Measurements from ENCODE around the gene CREBRF. TPM values are rescaled to one million over a fixed set of nuclear protein-coding genes. Genes with fewer than 3 reads are reported as not detected.
"Not testable (repeated sequence)": the region's sequence is repeated elsewhere in the genome, so short reads cannot be mapped to it uniquely, and the experiment has no call there.

The CREBRF gene
- 36.5 TPM for total RNA-seq

GRCh38 chr5:173055983-173056782 is at the start of gene CREBRF:
CREBRF (plus strand) TSS chr5:173056352; CDS start chr5:173080776, 24,424 bp downstream.
- peak; percentile 98 for DNase-seq (ENCODE audit: low spot score)

GRCh38 chr5:173010021-173010420 is 46.1 kb upstream of the CREBRF start:
- DNase-seq (ENCODE audit: low spot score), result no peak

- DNase-seq (ENCODE audit: low spot score), result no peak
Observed at GRCh38 chr5:173010547-173011464, 45.3 kb upstream of the CREBRF start.

- no peak for DNase-seq (ENCODE audit: low spot score)
Observed at GRCh38 chr5:173011566-173011965, 44.6 kb upstream of the CREBRF start.

GRCh38 chr5:173012882-173013281 is 43.3 kb upstream of the CREBRF start:
- peak; percentile 7 for DNase-seq (ENCODE audit: low spot score)

- no peak for DNase-seq (ENCODE audit: low spot score)
Observed at GRCh38 chr5:173014671-173015070, 41.5 kb upstream of the CREBRF start.

- DNase-seq (ENCODE audit: low spot score), result no peak
Observed at GRCh38 chr5:173015192-173015591, 41.0 kb upstream of the CREBRF start.

GRCh38 chr5:173015598-173016455 is 40.3 kb upstream of the CREBRF start:
- DNase-seq (ENCODE audit: low spot score), result peak; percentile 26

GRCh38 chr5:173016598-173017046 is 39.5 kb upstream of the CREBRF start:
- DNase-seq (ENCODE audit: low spot score), result peak; percentile 3

GRCh38 chr5:173017087-173017486 is 39.1 kb upstream of the CREBRF start:
- DNase-seq (ENCODE audit: low spot score), result not testable (repeated sequence)

- DNase-seq (ENCODE audit: low spot score), result no peak
Observed at GRCh38 chr5:173018358-173018757, 37.8 kb upstream of the CREBRF start.

- no peak for DNase-seq (ENCODE audit: low spot score)
Observed at GRCh38 chr5:173020154-173020581, 36.0 kb upstream of the CREBRF start.

GRCh38 chr5:173020643-173021042 is 35.5 kb upstream of the CREBRF start:
- DNase-seq (ENCODE audit: low spot score), result no peak

- DNase-seq (ENCODE audit: low spot score), result no peak
Observed at GRCh38 chr5:173025651-173026050, 30.5 kb upstream of the CREBRF start.

GRCh38 chr5:173027905-173028304 is 28.2 kb upstream of the CREBRF start:
- no peak for DNase-seq (ENCODE audit: low spot score)

- no peak for DNase-seq (ENCODE audit: low spot score)
Observed at GRCh38 chr5:173028811-173029327, 27.3 kb upstream of the CREBRF start.

GRCh38 chr5:173029499-173029921 is 26.6 kb upstream of the CREBRF start:
- DNase-seq (ENCODE audit: low spot score), result no peak

GRCh38 chr5:173032096-173032495 is 24.1 kb upstream of the CREBRF start:
- not testable (repeated sequence) for DNase-seq (ENCODE audit: low spot score)

GRCh38 chr5:173032730-173033129 is 23.4 kb upstream of the CREBRF start:
- DNase-seq (ENCODE audit: low spot score), result no peak

GRCh38 chr5:173033923-173034322 is 22.2 kb upstream of the CREBRF start:
- no peak for DNase-seq (ENCODE audit: low spot score)
